ENCODE data around the gene CPT2. TPM values are rescaled to one million over a fixed set of nuclear protein-coding genes. Genes with fewer than 3 reads are reported as not detected.

Gene CPT2
- total RNA-seq, 1 donor from 2014 or later, result 24.8 TPM

GRCh38 chr1:53155534-53155933 is 41.1 kb upstream of the CPT2 start:
- no peaks in the 10 kb centered on the region for H3K4me1 ChIP-seq
- H3K27ac ChIP-seq, result no peak overlapping the region
- TF ChIP-seq CTCF (IDR thresholded peaks at IDR 0.05), result no peak
- DNase-seq (ENCODE audit: low spot score in 2 of 2), result no peak
- no peaks in the 10 kb centered on the region for H3K27me3 ChIP-seq
- no peaks in the 10 kb centered on the region for H3K9me3 ChIP-seq
- intact Hi-C loops (cut with DNase I), result no loop called here
- no peak overlapping the region for H3K4me3 ChIP-seq
- H3K36me3 ChIP-seq, result no peaks in the 10 kb centered on the region

DNA sequence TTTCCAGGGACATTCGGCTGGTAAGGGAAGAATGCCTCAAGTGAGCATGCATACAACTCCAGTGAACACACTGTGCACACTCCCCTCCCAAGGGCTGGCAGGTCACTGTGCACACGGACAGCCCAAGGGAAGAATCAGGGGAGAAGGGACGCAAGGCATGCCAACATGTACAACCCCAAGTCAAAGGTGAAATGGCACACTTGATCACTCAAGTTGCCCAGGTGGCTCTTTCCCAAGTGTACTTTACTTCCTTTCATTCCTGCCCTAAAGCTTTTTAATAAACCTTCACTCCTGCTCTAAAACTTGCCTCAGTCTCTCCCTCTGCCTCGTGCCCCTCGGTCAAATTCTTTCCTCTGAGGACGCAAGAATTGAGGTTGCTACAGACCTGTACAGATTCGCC is 40.7 kb upstream of the CPT2 start:
- H3K9me3 ChIP-seq, result no peaks in the 10 kb centered on the region
- no peaks in the 10 kb centered on the region for H3K36me3 ChIP-seq
- H3K4me3 ChIP-seq, result no peak overlapping the region
- no peak for DNase-seq (ENCODE audit: low spot score in 2 of 2)
- no peaks in the 10 kb centered on the region for H3K27me3 ChIP-seq
- no peaks in the 10 kb centered on the region for H3K4me1 ChIP-seq
- TF ChIP-seq CTCF (IDR thresholded peaks at IDR 0.05), result no peak
- intact Hi-C loops (cut with DNase I), result no loop called here
- no peak overlapping the region for H3K27ac ChIP-seq

GRCh38 chr1:53156783-53157182 is 39.8 kb upstream of the CPT2 start:
- H3K27ac ChIP-seq, result no peak overlapping the region
- no peak for DNase-seq (ENCODE audit: low spot score in 2 of 2)
- no peak overlapping the region for H3K4me3 ChIP-seq
- intact Hi-C loops (cut with DNase I), result no loop called here
- H3K4me1 ChIP-seq, result no peaks in the 10 kb centered on the region
- H3K9me3 ChIP-seq, result no peaks in the 10 kb centered on the region
- no peak for TF ChIP-seq CTCF (IDR thresholded peaks at IDR 0.05)
- H3K36me3 ChIP-seq, result no peaks in the 10 kb centered on the region
- no peaks in the 10 kb centered on the region for H3K27me3 ChIP-seq

DNA sequence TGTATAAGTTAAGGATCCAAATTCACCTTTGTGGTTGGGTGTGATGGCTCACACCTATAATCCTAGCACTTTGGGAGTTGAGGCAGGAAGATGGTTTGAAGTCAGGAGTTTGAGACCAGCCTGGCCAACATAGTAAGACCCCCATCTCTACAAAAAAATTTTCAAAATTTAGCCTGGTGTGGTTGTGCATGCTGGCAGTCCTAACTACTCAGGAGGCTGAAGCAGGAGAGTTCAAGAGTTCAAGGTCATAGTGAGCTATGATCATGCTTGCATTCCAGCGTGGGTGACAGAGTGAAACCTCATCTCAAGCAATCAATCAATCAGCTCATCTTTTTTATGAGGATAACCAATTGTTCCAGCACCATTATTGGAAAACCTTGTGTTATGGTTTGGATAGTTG is 37.7 kb upstream of the CPT2 start:
- DNase-seq (ENCODE audit: low spot score in 2 of 2), result no peak
- H3K4me1 ChIP-seq, result no peaks in the 10 kb centered on the region
- intact Hi-C loops (cut with DNase I), result no loop called here
- H3K27me3 ChIP-seq, result no peaks in the 10 kb centered on the region
- TF ChIP-seq CTCF (IDR thresholded peaks at IDR 0.05), result no peak
- no peak overlapping the region for H3K27ac ChIP-seq
- H3K36me3 ChIP-seq, result no peaks in the 10 kb centered on the region
- H3K9me3 ChIP-seq, result no peaks in the 10 kb centered on the region
- H3K4me3 ChIP-seq, result no peak overlapping the region

DNA sequence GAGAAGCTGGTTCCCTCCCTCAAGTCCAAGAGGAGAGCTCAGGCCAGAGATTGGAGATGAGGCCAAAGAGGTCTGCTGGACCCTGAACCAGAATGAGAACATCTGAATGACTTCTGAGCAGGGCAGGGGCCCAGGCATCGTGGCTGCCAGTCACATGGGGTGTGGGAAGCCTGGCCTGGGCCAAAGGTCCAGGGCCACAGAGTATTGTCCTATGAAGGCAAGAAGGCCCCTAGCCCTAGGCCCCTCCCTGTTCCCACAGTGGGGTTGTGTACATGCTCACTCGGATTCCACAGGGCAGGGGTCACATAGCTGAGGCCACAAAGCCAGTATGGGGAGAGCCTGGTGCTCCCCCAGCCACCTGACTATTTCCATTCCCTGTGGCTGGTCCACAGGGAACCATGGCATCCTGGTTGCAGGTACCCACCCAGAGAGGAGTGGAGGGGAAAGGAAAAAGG is 35.7 kb upstream of the CPT2 start:
- H3K27ac ChIP-seq, result no peak overlapping the region
- no peak overlapping the region for H3K4me3 ChIP-seq
- no peaks in the 10 kb centered on the region for H3K9me3 ChIP-seq
- H3K27me3 ChIP-seq, result no peaks in the 10 kb centered on the region
- intact Hi-C loops (cut with DNase I), result no loop called here
- TF ChIP-seq CTCF (IDR thresholded peaks at IDR 0.05), result no peak
- no peaks in the 10 kb centered on the region for H3K36me3 ChIP-seq
- H3K4me1 ChIP-seq, result no peaks in the 10 kb centered on the region
- DNase-seq (ENCODE audit: low spot score in 2 of 2), result no peak

DNA sequence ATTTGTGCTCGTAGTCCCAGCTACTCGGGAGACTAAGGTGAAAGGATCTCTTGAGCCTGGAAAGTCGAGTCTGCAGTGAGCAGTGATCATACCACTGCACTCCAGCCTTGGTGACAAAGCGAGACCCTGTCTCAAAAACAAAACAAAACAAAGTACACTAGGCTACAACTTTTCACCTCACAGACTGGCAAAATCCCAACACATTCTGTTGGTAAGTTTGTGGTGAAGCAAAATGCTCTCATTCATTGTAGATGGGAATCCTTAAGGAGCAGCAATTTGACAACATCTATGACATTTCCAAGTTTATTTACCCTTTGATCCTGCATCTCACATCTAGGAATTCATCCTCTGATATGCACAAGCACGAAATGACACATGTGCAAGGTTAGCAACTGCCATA is 34.0 kb upstream of the CPT2 start:
- H3K4me1 ChIP-seq, result no peaks in the 10 kb centered on the region
- intact Hi-C loops (cut with DNase I), result no loop called here

More for the DNA sequence above, 34.0 kb upstream of the CPT2 start:
- Histone ChIP-seq H3K4me3 (no peak overlapping the region), H3K9me3 (no peaks in the 10 kb centered on the region), H3K36me3 (no peaks in the 10 kb centered on the region), H3K27me3 (no peaks in the 10 kb centered on the region), H3K27ac (no peak overlapping the region)
- DNase-seq (ENCODE audit: low spot score in 2 of 2), result no peak
- TF ChIP-seq CTCF (IDR thresholded peaks at IDR 0.05), result no peak
